Loucy (cell line): ENCODE data around the gene OR2V1.

Experiments
- EZH2phosphoT487 ChIP-seq: fragments of 200-600 bp; IDR thresholded peaks from 2 replicates; pipeline ENCODE4 v1.6.1; 2018; ENCODE audit warnings: antibody characterized with exemption, mild to moderate bottlenecking, moderate library complexity, borderline replicate concordance
- TF ChIP-seq, protein P1 (sequence below): fragments of 200-600 bp; sonication (generic); conservative IDR thresholded peaks from 2 replicates; pipeline ENCODE4 v1.5.1; 2014; ENCODE audit warnings: mild to moderate bottlenecking, antibody characterized with exemption, low read length

DNA sequence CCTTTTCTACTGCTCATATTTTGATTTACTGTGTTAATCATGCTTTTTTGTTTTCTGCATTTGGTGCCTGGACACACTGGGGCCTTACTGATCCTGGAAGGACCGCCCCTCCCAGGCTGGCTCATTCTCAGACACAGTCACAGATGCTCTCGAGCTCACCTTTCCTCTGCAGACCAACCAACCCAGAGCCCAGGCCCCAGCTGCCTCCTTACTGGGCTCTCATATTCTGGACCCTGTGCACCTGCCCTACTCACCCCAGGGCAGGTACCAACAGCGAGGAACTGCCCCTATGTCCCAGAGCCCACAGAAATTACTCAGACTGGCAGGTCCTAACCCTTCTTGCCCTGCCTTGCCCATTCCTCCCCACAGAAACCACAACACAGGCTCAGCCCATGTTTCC lies 9.8 kb upstream of the OR2V1 start:
- TF ChIP-seq, protein P1, sequence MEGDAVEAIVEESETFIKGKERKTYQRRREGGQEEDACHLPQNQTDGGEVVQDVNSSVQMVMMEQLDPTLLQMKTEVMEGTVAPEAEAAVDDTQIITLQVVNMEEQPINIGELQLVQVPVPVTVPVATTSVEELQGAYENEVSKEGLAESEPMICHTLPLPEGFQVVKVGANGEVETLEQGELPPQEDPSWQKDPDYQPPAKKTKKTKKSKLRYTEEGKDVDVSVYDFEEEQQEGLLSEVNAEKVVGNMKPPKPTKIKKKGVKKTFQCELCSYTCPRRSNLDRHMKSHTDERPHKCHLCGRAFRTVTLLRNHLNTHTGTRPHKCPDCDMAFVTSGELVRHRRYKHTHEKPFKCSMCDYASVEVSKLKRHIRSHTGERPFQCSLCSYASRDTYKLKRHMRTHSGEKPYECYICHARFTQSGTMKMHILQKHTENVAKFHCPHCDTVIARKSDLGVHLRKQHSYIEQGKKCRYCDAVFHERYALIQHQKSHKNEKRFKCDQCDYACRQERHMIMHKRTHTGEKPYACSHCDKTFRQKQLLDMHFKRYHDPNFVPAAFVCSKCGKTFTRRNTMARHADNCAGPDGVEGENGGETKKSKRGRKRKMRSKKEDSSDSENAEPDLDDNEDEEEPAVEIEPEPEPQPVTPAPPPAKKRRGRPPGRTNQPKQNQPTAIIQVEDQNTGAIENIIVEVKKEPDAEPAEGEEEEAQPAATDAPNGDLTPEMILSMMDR: no peak
- TF ChIP-seq EZH2phosphoT487: no peak
